ENCODE data around the gene SPRYD3. TPM values are rescaled to one million over a fixed set of nuclear protein-coding genes. Genes with fewer than 3 reads are reported as not detected.

Gene SPRYD3
- total RNA-seq, 4 donors from 2014 or later, result 79.7 to 125 (median 99.1) TPM

- intact Hi-C loops (cut with DNase I), result loop anchor here (10.0 kb wide), 1 partner anchor 85 kb away; no protein-coding TSS in a partner anchor
- peak; percentile 93 for DNase-seq (ENCODE audit: extremely low spot score)
- peaks cover 87 to 100% (median 99%) of the 10 kb centered on the region in 4 donors for H3K4me1 ChIP-seq
- 59% methylated on average over 12 of the region's 12 CpGs for WGBS
- TF ChIP-seq EP300 (IDR thresholded peaks at IDR 0.05) (no peak), CTCF (IDR thresholded peaks at IDR 0.05) (no peak), POLR2A (IDR thresholded peaks at IDR 0.05; ENCODE audit: low read depth) (no peak), POLR2AphosphoS5 (IDR thresholded peaks at IDR 0.05) (peak; percentile 49 to 55)
- no peaks in the 10 kb centered on the region for H3K27me3 ChIP-seq
- H3K36me3 ChIP-seq, result peaks cover 14 to 60% (median 42%) of the 10 kb centered on the region in 4 donors
- peak overlapping the region in 3 of 4 donors; percentile 0 to 16 (median 13) for H3K4me3 ChIP-seq
- H3K27ac ChIP-seq (replicated peaks in 1 of 4), result peak overlapping the region; percentile 83 to 95 (median 90)
- no peaks in the 10 kb centered on the region for H3K9me3 ChIP-seq
Observed at GRCh38 chr12:53069621-53070410, 9.4 kb downstream of the SPRYD3 start.

GRCh38 chr12:53068811-53069585 lies 10.2 kb downstream of the SPRYD3 start:
- H3K9me3 ChIP-seq, result no peaks in the 10 kb centered on the region
- H3K27ac ChIP-seq (replicated peaks in 1 of 4), result peak overlapping the region; percentile 83 to 95 (median 90)
- TF ChIP-seq POLR2AphosphoS5 (IDR thresholded peaks at IDR 0.05), result no peak
- TF ChIP-seq EP300 (IDR thresholded peaks at IDR 0.05), result no peak
- TF ChIP-seq POLR2A (IDR thresholded peaks at IDR 0.05; ENCODE audit: low read depth), result no peak
- no peak for TF ChIP-seq CTCF (IDR thresholded peaks at IDR 0.05)
- intact Hi-C loops (cut with DNase I), result no loop called here
- H3K4me3 ChIP-seq, result peak overlapping the region in 1 of 4 donors; percentile 10
- DNase-seq (ENCODE audit: extremely low spot score), result peak; percentile 91
- peaks cover 89 to 100% (median 99%) of the 10 kb centered on the region in 4 donors for H3K4me1 ChIP-seq
- H3K36me3 ChIP-seq, result peaks cover 9 to 60% (median 47%) of the 10 kb centered on the region in 4 donors
- 79% methylated on average over 15 of the region's 15 CpGs for WGBS
- no peaks in the 10 kb centered on the region for H3K27me3 ChIP-seq

- WGBS, result 81% methylated on average over 13 of the region's 13 CpGs
- Histone ChIP-seq H3K36me3 (peaks cover 9 to 62% (median 54%) of the 10 kb centered on the region in 4 donors), H3K4me1 (peaks cover 89 to 100% (median 99%) of the 10 kb centered on the region in 4 donors)
Observed at GRCh38 chr12:53067993-53068770, 11.0 kb downstream of the SPRYD3 start.

More at GRCh38 chr12:53067993-53068770, 11.0 kb downstream of the SPRYD3 start:
- H3K27ac ChIP-seq (replicated peaks in 1 of 4), result peak overlapping the region; percentile 83 to 95 (median 90)
- TF ChIP-seq POLR2A (IDR thresholded peaks at IDR 0.05; ENCODE audit: low read depth), result no peak
- no peak for TF ChIP-seq POLR2AphosphoS5 (IDR thresholded peaks at IDR 0.05)
- no peak for TF ChIP-seq CTCF (IDR thresholded peaks at IDR 0.05)
- no peak for TF ChIP-seq EP300 (IDR thresholded peaks at IDR 0.05)
- no peak overlapping the region for H3K4me3 ChIP-seq
- intact Hi-C loops (cut with DNase I), result loop anchor here (2.0 kb wide), 1 partner anchor 123 kb away; no protein-coding TSS in a partner anchor
- H3K27me3 ChIP-seq, result no peaks in the 10 kb centered on the region
- no peaks in the 10 kb centered on the region for H3K9me3 ChIP-seq
- DNase-seq (ENCODE audit: extremely low spot score), result peak; percentile 90

All from esophagus muscularis mucosa (tissue), 4 donors.